ENCODE data around the gene BICD1.

Gene BICD1

GRCh38 chr12:32104572-32105355, 1.9 kb upstream of the BICD1 start:
- no peak for DNase-seq (ENCODE audit: low read depth)

- no peak for DNase-seq (ENCODE audit: low read depth)
Observed at GRCh38 chr12:32105986-32106516, 596 bp upstream of the BICD1 start.

DNA sequence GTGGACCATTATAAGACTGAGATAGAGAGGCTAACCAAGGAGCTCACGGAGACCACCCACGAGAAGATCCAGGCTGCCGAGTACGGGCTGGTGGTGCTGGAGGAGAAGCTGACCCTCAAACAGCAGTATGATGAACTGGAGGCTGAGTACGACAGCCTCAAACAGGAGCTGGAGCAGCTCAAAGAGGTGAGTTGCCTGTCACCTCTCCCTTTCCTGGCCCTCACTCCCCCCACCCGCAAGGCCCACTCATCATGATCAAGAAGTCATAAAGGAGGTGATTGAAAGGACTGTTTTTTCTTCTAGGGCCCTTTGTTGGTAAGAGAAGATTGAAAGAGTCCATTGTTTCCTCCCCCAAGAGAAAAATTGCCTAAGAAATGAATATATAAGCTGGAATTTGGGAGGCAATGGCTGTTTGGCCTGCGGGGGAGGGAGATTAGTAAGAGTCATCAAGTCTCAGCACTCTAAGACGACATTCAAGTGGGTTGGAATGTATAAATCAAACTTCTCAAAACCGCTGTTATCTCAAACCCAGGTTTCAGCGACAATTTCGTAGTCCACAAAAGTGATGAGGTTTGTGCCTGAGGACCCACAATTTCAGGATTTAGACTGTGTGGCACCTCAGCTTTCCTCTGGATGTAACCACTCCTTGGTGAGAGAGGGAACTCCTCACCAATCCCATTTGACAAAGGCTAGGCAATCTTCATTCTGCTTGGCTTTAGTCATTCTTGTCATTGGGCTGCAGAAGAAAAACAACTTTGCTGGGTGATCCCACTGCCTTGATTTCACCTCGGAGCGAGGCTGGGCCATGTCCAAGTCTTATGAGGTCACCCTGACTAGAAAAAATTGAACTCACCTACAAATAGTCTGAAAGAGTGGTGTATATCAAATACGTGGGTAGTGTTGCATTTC, 966 bp downstream of the BICD1 start:
- peak; percentile 2 for DNase-seq (ENCODE audit: low read depth)

DNA sequence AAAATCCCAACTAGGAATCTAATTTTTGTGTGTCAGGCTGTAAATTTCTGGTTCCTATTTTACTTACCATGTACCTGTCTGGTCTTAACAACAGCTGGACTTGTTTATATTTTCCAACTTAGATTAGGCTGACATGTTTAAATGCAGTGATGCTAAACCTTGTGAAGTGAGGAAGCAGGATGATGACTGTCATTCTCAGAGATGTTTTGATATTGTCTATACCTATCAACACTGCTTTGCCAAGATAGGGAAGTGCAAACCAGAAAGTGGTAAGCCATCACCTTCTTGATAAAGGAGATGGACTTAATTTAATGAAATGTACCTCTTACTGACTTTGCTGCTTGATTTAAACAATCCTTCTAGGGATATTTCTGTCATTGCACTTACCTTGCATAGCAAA, 2.1 kb downstream of the BICD1 start:
- no peak for DNase-seq (ENCODE audit: low read depth)

- DNase-seq (ENCODE audit: low read depth), result no peak
Observed at GRCh38 chr12:32110417-32110816, 3.8 kb downstream of the BICD1 start.

DNA sequence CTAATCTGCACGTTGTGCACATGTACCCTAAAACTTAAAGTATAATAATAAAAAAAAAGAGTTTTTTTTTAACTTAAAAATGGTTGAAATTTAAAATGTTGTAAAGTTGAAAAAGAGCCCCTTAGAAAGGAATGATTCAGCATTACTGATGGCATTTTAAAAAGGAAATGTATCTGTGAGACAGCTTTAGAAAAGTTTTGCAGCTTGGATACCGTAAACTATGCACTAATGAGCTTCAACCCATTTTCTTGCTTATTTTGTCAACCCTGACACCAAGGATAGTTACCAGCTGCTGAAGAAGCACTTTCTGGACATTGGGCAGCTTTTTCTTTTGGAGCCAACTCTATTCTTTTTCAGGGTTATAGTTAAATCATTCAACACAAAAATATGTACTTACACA, 4.3 kb downstream of the BICD1 start:
- no peak for DNase-seq (ENCODE audit: low read depth)

GRCh38 chr12:32115404-32116104, 8.9 kb downstream of the BICD1 start:
- no peak for DNase-seq (ENCODE audit: low read depth)

- DNase-seq (ENCODE audit: low read depth), result no peak
Observed at GRCh38 chr12:32116897-32117296, 10.2 kb downstream of the BICD1 start.

DNA sequence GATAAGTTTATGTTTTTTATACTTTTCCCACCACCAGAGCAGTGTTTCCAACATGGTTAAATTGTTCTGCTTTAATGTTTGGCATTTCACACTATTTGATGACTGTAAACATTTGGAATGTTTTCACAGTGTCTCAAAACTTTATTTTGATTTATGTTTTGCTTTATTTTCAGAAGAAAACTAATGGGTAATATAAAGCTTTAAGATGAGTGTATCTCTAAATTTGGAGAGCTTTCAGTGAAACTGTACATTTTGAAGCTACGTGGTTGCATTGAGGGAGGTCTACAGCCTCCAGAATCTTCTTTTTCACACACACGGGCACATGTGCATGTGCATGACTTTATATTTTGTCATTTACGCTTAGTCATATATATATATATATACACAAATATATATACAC, 10.7 kb downstream of the BICD1 start:
- DNase-seq (ENCODE audit: low read depth), result no peak

- DNase-seq (ENCODE audit: low read depth), result no peak
Observed at GRCh38 chr12:32118806-32119205, 12.2 kb downstream of the BICD1 start.

DNA sequence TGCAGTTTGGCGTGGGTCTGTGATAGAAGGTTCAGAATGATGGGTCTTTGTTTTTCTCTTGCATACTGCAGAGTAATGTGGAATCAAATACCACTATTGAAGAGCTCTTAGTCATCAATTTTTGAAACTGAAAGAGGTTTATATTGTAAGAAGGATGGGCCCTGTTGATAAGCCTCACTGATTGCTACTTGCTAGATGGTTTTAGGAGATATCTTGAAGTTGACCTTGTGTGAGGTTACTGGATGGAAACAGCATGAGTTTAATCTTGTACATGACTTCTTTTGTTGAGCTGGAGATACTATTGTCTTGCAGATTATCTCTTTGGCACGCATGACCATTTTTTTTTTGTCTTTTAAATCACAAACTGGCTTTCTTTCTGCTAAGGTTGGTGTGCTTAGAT, 13.8 kb downstream of the BICD1 start:
- DNase-seq (ENCODE audit: low read depth), result no peak

GRCh38 chr12:32124637-32125036, 18.0 kb downstream of the BICD1 start:
- no peak for DNase-seq (ENCODE audit: low read depth)

DNA sequence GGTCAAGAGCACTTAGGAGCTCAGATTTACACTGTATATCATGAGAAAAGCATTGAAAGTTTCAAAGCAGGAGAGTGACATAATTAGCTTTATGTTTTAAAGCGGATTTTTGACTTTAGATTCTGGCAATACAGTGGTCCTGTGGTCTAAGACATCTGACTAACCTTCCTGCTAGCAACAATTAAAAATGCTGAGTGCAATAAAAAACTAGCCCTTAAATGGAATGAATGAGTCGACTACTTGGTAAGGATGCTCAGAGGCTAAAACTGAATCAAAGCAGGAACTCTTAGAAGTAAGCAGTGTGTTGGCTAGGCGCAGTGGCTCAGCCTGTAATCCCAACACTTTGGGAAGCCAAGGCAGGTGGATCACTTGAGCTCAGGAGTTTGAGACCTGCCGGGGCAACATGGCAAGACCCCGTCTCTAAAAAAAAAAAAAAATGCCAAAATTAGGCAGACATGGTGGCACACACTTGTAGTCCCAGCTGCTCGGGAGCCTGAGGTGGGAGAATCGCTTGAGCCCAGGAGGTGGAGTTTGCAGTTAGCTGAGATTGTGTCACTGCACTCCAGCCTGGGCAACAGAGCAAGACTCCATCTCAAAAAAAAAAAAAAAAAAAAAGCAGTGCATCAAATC, 18.9 kb downstream of the BICD1 start:
- DNase-seq (ENCODE audit: low read depth), result no peak

DNA sequence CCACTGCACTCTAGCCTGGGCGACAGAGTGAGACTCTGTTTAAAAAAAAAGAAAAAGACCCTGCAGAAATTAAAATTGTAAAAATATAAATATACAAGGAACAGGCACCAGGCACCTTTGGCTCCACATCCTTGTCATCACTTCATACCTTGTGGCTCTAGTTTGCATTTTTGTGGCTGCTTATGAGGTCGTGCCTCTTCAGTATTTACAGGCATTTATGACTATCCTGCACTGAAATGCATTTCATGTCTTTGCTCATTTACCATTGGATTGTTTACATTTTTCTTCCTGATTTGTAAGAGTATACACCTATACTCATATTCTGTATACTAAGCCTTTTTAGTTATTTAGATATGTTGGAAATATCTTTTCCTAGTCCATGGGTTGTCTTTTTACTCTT, 20.1 kb downstream of the BICD1 start:
- DNase-seq (ENCODE audit: low read depth), result no peak

DNA sequence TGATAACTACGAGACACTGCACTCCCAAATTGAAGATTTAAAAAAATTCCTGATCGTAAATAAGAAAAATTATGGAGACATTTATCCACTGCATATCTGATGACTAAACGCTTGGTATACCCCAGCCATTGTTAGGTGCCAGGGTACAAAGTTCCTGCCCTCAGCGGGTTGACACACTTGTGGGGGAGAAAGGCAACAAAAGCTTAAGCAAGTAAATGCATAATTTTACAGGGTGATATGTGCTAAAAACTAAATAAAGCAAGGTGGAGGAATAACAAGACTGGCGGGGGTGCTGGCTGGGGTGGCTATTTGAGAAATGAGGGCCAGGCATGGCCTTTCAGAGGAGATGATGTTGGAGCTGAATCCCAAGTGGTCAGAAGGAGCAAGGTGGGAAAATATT, 25.0 kb downstream of the BICD1 start:
- no peak for DNase-seq (ENCODE audit: low read depth)

DNA sequence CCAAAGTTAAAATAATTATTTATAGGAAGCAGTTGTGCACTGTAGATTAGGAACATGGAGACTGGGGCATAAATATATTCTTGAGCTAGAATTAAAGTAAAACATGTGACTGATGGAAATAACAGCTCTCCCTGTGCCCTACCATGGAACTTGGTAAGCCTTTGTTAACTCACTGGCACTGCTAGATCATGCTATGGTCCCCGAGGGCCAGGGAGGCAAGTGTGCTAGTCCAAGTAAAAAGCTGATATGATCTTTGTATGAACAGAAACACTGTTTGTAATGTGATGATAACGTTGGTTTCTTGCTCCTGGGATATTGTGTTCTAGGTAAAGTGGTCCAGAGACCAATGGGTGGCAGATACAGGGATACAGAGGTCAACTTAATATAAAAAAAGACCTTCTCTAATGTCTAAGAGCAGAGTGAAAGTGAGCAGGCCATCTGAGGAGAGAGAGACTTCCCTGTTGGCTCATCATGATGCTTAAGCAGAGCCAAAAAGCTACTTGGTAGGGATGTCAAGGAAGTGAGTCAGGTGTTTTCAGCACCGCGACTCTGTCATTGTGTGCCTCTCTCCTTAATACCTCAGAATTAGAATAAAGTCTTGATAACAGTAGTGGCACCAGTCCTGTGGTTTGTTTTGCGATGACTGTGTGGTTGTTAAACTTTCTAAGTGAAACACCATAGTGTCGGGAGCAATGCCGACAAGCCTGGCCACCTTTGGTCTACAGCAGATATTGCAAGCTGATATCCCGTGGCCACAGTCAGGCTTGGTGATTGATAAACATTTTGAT, 27.6 kb downstream of the BICD1 start:
- no peak for DNase-seq (ENCODE audit: low read depth)

- DNase-seq (ENCODE audit: low read depth), result no peak
Observed at GRCh38 chr12:32135967-32136366, 29.3 kb downstream of the BICD1 start.

DNA sequence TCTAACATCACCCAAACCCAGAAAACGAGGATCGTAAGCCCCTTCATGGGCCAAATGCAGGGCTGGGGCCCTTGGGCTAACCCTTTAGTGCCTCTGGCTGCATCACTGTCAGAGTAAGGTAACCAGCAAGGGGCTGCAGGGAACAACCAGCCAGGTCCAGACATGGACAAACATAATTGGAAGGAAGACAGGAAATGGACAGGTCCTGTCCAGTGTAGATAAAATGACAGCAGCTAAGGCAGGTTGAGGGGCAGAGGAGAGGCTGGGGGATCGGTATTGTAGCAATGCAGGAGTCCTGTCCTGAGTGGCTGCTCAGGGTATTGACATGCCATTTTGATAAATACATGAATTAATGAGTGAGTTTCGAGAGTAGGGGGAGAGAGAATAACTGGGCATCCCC, 29.8 kb downstream of the BICD1 start:
- DNase-seq (ENCODE audit: low read depth), result no peak

- no peak for DNase-seq (ENCODE audit: low read depth)
Observed at GRCh38 chr12:32139064-32139421, 32.4 kb downstream of the BICD1 start.

DNA sequence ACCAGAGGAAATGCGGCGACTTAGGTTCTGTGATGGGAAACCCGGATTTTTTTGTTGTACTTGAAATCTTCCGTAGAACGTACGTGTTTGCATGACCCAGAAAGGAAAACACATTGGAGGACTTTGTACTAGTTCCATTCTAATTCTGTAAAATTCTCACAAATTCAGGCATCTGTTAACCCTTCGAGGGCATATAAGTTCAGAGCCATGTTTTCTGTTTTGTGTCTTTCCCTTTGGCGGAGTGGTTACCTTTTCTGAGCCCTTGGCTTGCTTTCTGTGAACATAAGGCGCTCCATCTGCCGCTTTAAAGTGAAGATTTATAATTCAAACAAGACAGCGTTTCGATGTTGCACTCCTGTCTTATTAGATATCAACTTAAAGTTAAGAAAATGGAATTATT, 34.2 kb downstream of the BICD1 start:
- DNase-seq (ENCODE audit: low read depth), result no peak

- no peak for DNase-seq (ENCODE audit: low read depth)
Observed at GRCh38 chr12:32145096-32145495, 38.4 kb downstream of the BICD1 start.

Measured in stimulated activated CD8-positive, alpha-beta memory T cell treated with anti-CD3 and anti-CD28 coated beads, Interleukin-15, amount 100 ng/mL, for 24 hours (primary cell).